Measurements from ENCODE around the gene TLX2. TPM values are rescaled to one million over a fixed set of nuclear protein-coding genes. Genes with fewer than 3 reads are reported as not detected.

TLX2 gene
- total RNA-seq, 1 experiment from 2014 or later = 3.1 TPM

DNA sequence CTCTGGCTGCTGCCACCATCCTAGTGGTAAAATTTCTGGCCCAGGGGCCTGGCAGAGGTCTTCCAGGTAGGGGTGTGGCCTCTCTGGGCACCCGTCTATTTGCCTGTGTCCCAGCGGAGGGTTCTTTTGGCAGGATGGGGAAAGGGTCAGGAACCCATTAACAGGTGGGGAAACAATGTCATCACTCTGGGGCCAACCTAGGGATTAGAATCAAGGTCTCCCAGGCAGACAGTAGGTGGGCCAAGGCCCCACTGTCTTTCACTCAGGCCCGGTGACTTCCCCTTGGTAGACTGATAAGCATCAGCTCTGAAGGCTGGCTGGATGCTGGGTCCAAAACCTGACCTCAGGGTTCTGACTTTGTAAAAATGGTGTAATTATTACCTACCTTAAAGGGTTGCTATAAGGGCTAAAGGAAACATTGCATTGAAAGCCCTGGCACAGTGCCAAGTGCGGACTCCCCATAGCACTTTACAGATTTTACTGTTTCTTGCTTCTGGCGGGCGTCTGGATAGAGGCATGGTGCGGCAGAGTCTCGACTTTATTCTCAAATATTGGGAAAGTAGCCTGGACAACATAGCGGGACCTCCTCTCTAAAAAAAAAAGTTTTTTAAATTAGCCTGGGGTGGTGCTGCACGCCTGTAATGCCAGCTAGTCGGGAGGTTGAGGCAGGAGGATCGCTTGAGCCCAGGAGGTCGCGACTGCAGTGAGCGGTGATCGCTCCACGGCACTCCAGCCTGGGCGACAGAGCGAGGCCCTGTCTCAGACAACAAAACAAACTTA, 17.1 kb upstream of the TLX2 start:
- ChIA-PET CTCF (no interaction called here), POLR2A (ENCODE audit: unreplicated experiment) (no interaction called here)
- Histone ChIP-seq H3K27me3 (ENCODE audit: low read length) (no peaks in the 10 kb centered on the region), H3K4me1 (ENCODE audit: insufficient read depth, low read length) (peaks cover 19% of the 10 kb centered on the region), H3K4me2 (ENCODE audit: low read length) (peak overlapping the region; percentile 94), H3K9me3 (ENCODE audit: low read length) (no peaks in the 10 kb centered on the region), H4K20me1 (ENCODE audit: low read length) (no peaks in the 10 kb centered on the region), H3K4me3 (ENCODE audit: low read length) (peak overlapping the region; percentile 67; the same call in 1 of the 2 replicates), H3K36me3 (ENCODE audit: low read depth, low read length) (peaks cover 13% of the 10 kb centered on the region; the same call in 1 of the 2 replicates), H3K9ac (ENCODE audit: low read length) (no peak overlapping the region), H3K9me2 (replicated peaks; ENCODE audit: low read length) (no peaks in the 10 kb centered on the region), H3K79me2 (ENCODE audit: low read length) (no peaks in the 10 kb centered on the region), H3K27ac (ENCODE audit: low read length) (no peak overlapping the region), H2AFZ (ENCODE audit: low read length) (peak overlapping the region; percentile 87; the same call in 1 of the 2 replicates), H3F3A (ENCODE audit: low read length, unreplicated experiment) (no peaks in the 10 kb centered on the region)
- DNase-seq (no peak), ATAC-seq (no peak)
- TF ChIP-seq EZH2phosphoT487 (IDR thresholded peaks at IDR 0.05; ENCODE audit: borderline replicate concordance, low read length) (no peak), CTCF (conservative IDR thresholded peaks at IDR 0.05; ENCODE audit: low read depth, low read length) (no peak), EZH2 (IDR thresholded peaks at IDR 0.05; ENCODE audit: low read length, unreplicated experiment) (no peak)
- no TSS peak for BruUV-seq (replicated peaks)
- intact Hi-C loops (cut with micrococcal nuclease) = no loop called here

DNA sequence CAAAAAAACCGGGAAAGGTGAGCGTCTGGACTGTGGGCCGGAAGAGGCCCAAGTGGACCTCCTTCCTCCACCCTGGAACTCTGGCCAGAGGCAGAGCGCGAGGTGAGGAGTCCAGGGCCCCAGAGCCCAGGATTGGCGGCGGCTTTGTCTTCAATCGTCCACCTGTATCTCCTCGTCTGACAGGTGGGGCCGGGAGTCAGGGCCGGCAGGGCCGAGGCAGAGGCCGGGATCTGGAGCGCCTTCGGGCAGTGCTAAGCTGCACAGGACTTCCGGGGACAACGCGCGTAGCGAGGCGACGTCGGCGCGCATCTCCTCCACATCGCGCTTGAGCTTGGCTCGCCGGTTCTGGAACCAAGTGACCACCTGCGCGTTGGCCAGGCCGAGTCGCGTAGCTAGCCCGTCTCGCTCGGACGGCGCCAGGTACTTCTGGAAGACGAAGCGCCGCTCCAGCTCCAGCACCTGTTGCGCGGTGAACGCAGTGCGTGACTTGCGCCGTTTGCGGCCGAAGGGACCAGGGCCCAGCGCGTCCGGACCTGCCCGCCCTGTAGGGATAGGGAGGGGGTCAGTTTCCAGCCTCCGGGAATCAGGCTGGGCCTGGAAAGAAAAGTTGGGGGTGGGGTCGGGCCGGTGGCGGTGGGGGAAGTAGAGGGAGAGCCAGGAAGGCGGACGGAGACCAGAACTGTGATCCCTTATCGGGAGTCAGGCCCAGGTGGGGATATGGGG, 16.3 kb upstream of the TLX2 start:
- no peak overlapping the region for H3K9ac ChIP-seq (ENCODE audit: low read length)
- peak overlapping the region; percentile 87 for H2AFZ ChIP-seq (ENCODE audit: low read length)
- peaks cover 19% of the 10 kb centered on the region for H3K4me1 ChIP-seq (ENCODE audit: insufficient read depth, low read length)
- intact Hi-C loops (cut with micrococcal nuclease) = loop anchor here (1.0 kb wide), 1 partner anchor 15 kb away; the partner anchor contains the start of gene TTC31
- no peak overlapping the region for H3K27ac ChIP-seq (ENCODE audit: low read length)
- ATAC-seq (peak; percentile 39), DNase-seq (no peak)
- POLR2A ChIA-PET (ENCODE audit: unreplicated experiment) = no interaction called here
- no peaks in the 10 kb centered on the region for H3F3A ChIP-seq (ENCODE audit: low read length, unreplicated experiment)
- no peaks in the 10 kb centered on the region for H3K9me2 ChIP-seq (replicated peaks; ENCODE audit: low read length)
- H3K27me3 ChIP-seq (ENCODE audit: low read length) = no peaks in the 10 kb centered on the region
- no peaks in the 10 kb centered on the region for H3K79me2 ChIP-seq (ENCODE audit: low read length)
- no peak for TF ChIP-seq CTCF (conservative IDR thresholded peaks at IDR 0.05; ENCODE audit: low read depth, low read length)
- H4K20me1 ChIP-seq (ENCODE audit: low read length) = no peaks in the 10 kb centered on the region
- H3K36me3 ChIP-seq (ENCODE audit: low read depth, low read length) = peaks cover 9% of the 10 kb centered on the region; the same call in 1 of the 2 replicates
- peak overlapping the region; percentile 67 for H3K4me3 ChIP-seq (ENCODE audit: low read length)
- no TSS peak for BruUV-seq (replicated peaks)
- no peaks in the 10 kb centered on the region for H3K9me3 ChIP-seq (ENCODE audit: low read length)
- H3K4me2 ChIP-seq (ENCODE audit: low read length) = peak overlapping the region; percentile 94
- CTCF ChIA-PET = no interaction called here
